Naive B cell (primary cell): ENCODE results near the gene GSG1L. TPM values are rescaled to one million over a fixed set of nuclear protein-coding genes. Genes with fewer than 3 reads are reported as not detected.

ENCODE experiments used
- ATAC-seq, 2 donors: fragments of 150-1000 bp; cut with Tn5 transposase; 2 replicates each; pipeline ENCODE4 v1.10.0; 2021; ENCODE audit warnings: low read depth in 2 of 2, mild to moderate bottlenecking in 2 of 2, moderate library complexity in 2 of 2
- DNase-seq: peaks from one replicate; pipeline ENCODE4 v3.0.0; 2022
- H3K27ac Mint-ChIP-seq, 6 donors: one replicate each; pipeline ENCODE4 v1.8.0; 2020 to 2022; ENCODE audit warnings: mild to moderate bottlenecking in 6 of 6, mixed read lengths in 6 of 6, moderate library complexity in 5 of 6, inconsistent platforms in 2 of 6
- H3K27me3 Mint-ChIP-seq, 3 donors: one replicate each; pipeline ENCODE4 v1.8.0; 2021 to 2022; ENCODE audit warnings: mixed read lengths in 3 of 3, mild to moderate bottlenecking in 1 of 3
- H3K36me3 Mint-ChIP-seq, 2 donors: one replicate each; pipeline ENCODE4 v1.8.0; 2020 to 2022; ENCODE audit warnings: mixed read lengths in 2 of 2, inconsistent platforms in 1 of 2, mild to moderate bottlenecking in 1 of 2
- H3K4me1 Mint-ChIP-seq, 3 donors: one replicate each; pipeline ENCODE4 v1.8.0; 2020 to 2022; ENCODE audit warnings: mixed read lengths in 3 of 3, inconsistent platforms in 1 of 3, mild to moderate bottlenecking in 1 of 3, moderate library complexity in 1 of 3
- H3K4me3 Mint-ChIP-seq, 8 donors: one replicate each; pipeline ENCODE4 v1.8.0; 2020 to 2022; ENCODE audit warnings: mild to moderate bottlenecking in 8 of 8, mixed read lengths in 8 of 8, moderate library complexity in 8 of 8, inconsistent platforms in 2 of 8
- H3K9me3 Mint-ChIP-seq, 7 donors: one replicate each; pipeline ENCODE4 v1.8.0; 2020 to 2022; ENCODE audit warnings: mixed read lengths in 7 of 7, mild to moderate bottlenecking in 5 of 7, inconsistent platforms in 2 of 7, moderate library complexity in 1 of 7
- polyA plus RNA-seq, 6 donors: library from polyadenylated mRNA; unstranded; fragments of 300-500 nt; fragmentation: Illumina TruSeq; gene quantifications; one replicate each; pipeline ENCODE4 v1.2.3, GENCODE V29; 2021; ENCODE audit warnings: low read depth in 6 of 6

Gene GSG1L
- polyA plus RNA-seq, 6 donors from 2014 or later = not detected

DNA sequence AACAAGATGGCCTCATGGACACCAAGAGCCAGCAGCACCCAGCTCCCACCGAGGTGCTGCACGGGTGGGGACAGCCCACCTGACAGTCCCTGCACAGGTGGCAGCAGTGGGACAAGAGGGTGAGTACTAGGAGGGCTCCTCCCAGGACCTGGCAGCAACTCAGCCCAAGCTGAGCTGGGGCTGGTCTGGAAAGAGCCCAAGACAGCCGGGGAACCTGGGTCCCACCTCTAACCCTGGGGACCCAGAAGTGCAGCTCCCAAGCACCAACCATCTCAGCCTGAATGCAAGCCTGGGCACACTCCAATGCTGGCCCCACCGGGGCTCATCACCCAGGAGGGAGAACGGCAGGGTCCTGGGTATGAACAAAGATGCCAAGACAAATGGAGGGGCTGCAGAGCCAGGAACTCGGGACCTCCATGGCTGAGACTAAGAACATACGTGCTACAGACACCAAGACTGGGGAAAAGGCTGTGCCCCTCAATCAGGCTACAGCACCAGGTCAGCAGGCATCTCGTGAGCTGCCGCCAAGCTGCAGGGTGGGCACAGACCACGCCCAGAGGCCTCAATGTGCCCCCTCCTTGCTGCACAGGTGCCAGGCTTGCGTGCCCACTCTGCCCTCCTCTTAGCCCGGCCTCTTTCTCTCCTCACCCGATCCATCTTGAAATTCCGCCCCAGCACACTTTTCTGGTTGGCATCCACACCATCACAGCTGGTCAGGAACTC is 37.5 kb upstream of the GSG1L start:
- ATAC-seq (no peak), DNase-seq (no peak)
- Mint-ChIP-seq H3K4me1 (peaks cover 0 to 11% (median 0%) of the 10 kb centered on the region in 3 donors), H3K36me3 (peaks cover 19 to 45% of the 10 kb centered on the region in 2 donors), H3K27ac (peak overlapping the region in 1 of 6 donors; percentile 18), H3K27me3 (no peaks in the 10 kb centered on the region), H3K4me3 (peak overlapping the region in 1 of 8 donors; percentile 47), H3K9me3 (no peaks in the 10 kb centered on the region)

DNA sequence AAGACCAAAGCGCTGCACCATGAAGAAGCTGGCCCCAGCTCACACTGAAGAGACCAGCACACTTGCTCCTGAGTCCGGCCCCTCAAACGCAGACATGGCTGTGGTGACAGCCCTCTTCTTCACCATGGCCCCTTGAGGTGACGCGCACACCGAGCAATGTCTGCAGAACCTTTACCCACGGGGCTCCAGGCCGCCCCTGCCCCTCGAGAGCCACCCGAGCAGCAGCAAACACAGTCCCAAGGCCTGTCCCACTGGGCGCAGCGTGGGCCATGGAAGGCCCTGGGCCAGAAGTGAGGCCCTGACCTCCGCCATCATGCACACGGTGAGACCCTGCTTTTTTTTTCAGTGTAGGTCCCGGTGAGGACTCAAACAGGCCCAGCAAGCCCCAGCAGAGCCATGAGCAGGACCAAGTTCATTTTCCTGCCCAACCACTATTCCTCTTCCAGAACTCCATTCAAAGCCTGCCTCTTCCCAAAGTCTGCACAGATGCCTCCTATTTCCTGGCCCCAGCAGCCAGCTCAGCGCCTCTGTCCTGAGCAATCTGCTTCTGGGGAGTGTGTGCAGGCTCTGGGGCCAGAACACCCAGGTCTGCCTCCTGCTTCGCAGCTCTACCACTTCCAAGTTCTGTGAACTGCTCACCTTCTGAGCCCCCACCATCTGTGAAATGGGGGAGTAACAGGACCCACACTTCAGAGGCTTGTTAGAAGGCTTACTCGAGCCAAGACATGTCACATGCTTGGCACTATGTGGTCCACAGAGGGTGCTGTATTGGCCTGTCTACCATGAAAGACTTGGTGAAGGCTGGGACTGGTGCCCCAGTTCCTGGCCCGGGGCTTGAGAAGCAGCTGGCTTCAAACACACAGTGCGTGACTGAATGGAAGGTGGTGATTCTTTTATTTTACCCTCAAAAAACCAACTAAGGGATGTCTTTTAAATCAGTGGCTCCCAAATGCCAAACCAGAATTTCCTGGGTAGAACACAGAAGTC is 35.7 kb upstream of the GSG1L start:
- Mint-ChIP-seq H3K27me3 (no peaks in the 10 kb centered on the region), H3K36me3 (peaks cover 10 to 45% of the 10 kb centered on the region in 2 donors), H3K4me3 (no peak overlapping the region), H3K27ac (peak overlapping the region in 4 of 6 donors; percentile 7 to 82 (median 64)), H3K4me1 (peaks cover 0 to 11% (median 0%) of the 10 kb centered on the region in 3 donors), H3K9me3 (no peaks in the 10 kb centered on the region)
- ATAC-seq (no peak), DNase-seq (no peak)

DNA sequence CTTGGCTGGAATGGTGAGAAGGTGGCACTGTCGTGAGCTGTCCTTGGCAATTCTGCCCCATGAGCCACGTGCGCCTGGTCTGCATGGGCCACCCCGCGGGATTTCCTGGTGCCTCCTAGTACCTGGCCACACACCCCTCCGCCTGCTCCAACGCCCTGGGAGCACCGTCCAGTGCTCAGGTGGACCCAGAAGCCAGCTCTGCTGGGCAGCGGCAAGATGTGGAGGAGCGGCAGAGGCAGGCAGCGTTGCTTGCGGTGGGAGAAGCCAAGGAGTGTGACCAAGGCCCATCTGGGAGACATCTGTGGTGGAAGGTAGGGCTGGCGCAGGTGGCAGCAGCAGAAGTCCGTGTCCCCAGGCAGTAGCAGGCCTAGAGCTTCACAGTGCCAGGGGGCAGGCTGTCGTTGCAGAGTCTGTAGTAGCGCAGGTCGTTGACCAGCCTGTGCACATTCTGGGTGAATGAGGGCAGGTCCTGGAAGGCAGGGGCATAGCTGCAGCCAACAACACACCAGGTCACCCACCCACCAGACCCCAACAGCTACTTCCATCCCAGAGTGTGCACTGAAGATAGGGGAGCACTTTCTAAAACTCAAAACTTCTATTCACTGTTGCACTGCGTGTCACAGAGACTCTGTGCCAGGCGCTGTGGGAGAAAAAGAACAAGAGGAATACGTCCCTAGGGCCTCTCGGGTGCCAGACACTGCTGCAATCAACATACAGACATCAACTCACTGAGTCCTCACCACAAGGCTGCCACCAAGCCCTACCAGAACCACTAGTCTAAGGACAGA is 34.9 kb upstream of the GSG1L start:
- Mint-ChIP-seq H3K27ac (peak overlapping the region in 2 of 6 donors; percentile 47 to 66), H3K4me3 (no peak overlapping the region), H3K36me3 (peaks cover 10 to 44% of the 10 kb centered on the region in 2 donors), H3K9me3 (no peaks in the 10 kb centered on the region), H3K4me1 (peaks cover 0 to 11% (median 0%) of the 10 kb centered on the region in 3 donors), H3K27me3 (no peaks in the 10 kb centered on the region)
- DNase-seq = no peak
- no peak for ATAC-seq

DNA sequence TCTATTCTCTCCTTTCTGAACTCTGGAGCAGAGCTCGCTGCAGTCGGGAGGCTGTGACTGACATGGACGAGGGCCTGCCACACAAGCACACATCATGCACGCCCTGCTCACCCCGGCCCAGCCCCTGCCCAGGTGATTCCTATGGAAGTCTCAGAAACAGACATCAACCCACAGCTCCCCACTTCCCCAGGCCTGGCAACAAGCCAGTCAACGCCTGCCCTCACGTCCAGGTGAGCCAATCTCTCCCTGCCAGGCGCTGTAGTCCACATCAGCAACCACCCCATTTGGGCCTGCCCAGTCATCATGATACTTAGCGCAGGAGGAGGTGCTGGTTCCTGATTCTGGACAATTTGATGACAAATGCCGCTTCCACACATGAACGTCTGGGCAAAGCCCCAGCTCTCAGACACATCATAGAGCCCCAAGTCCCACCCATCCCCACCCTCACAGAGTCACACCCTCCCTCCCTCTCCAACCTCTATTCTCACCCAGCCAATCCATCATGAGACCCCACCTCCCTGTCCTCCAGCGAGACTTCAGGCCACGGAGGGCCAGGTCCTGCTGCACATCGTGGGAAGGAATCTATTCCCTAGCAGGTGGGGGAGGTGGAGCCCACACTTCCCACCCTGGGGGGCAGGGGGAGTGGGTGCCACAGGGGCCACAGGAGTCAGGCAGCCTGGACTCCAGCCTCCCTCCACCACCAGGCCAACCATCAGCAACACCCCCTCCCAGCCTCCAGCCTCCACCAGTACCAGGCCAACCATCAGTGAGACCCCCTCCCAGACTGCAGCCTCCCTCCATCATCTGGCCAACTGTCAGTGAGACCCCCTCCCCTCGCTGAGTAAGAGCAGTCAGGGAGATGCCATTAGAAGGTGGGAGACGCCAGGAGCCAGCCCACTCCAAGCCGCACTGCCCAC is 33.7 kb upstream of the GSG1L start:
- peaks cover 0 to 11% (median 0%) of the 10 kb centered on the region in 3 donors for H3K4me1 Mint-ChIP-seq
- DNase-seq (no peak), ATAC-seq (no peak)
- H3K27ac Mint-ChIP-seq = peak overlapping the region in 4 of 6 donors; percentile 51 to 93 (median 66)
- no peaks in the 10 kb centered on the region for H3K27me3 Mint-ChIP-seq
- no peaks in the 10 kb centered on the region for H3K9me3 Mint-ChIP-seq
- peaks cover 5 to 38% of the 10 kb centered on the region in 2 donors for H3K36me3 Mint-ChIP-seq
- H3K4me3 Mint-ChIP-seq = peak overlapping the region in 2 of 8 donors; percentile 12 to 26

DNA sequence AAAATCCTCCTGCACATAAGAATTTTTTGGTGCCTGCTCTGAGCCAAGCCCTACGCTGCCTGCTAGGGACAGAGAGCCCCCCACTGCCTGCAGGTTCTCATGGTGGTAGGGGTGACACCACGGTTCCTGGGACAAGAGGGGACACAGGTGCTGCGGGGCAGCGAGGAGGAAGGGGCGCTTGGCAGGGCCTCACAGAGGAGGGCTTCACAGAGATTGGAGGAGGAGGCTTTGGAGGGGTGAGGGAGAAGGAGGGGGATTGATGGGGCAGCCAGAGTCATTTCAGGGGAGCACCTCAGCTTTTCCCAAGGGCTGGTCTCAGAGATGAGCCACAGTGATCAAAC is 29.8 kb upstream of the GSG1L start:
- peaks cover 10 to 24% (median 11%) of the 10 kb centered on the region in 3 donors for H3K4me1 Mint-ChIP-seq
- H3K27me3 Mint-ChIP-seq = no peaks in the 10 kb centered on the region
- H3K27ac Mint-ChIP-seq = peak overlapping the region in 2 of 6 donors; percentile 7 to 43
- H3K36me3 Mint-ChIP-seq = peaks cover 0 to 21% of the 10 kb centered on the region in 2 donors
- DNase-seq (no peak), ATAC-seq (no peak)
- no peak overlapping the region for H3K4me3 Mint-ChIP-seq
- H3K9me3 Mint-ChIP-seq = no peaks in the 10 kb centered on the region

DNA sequence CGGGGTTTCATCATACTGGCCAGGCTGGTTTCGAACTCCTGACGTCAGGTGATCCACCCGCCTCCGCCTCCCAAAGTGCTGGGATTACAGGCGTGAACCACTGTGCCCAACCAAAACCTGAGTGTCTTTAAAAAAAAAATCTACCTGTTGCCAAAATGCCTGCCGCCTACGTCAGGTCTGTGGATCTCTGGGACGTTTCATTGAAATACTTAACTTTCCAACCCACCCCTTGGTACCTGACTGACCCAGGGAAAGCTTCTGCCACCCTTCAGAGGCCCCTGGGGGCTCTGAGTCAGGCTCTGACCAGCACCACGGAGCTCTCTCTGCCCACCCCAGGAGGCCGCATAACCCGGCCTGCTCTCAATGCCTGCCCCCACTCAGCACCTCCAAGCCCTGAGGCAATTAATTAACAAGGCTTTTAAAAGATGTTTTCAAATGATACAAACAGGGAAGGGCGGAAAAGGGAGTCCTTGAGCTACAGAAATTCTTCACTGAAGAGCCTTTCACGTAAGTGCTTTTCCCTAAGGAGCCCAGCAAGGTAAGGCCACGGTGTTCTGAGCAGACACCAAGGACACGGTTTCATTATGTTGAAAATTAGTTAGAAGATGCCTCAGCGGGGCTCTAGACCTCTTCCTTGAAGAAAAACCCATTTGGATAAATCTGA is 29.3 kb upstream of the GSG1L start:
- Mint-ChIP-seq H3K9me3 (no peaks in the 10 kb centered on the region), H3K36me3 (peaks cover 0 to 16% of the 10 kb centered on the region in 2 donors), H3K4me3 (no peak overlapping the region), H3K27me3 (no peaks in the 10 kb centered on the region), H3K4me1 (peaks cover 10 to 24% (median 11%) of the 10 kb centered on the region in 3 donors), H3K27ac (peak overlapping the region in 1 of 6 donors; percentile 7)
- DNase-seq (no peak), ATAC-seq (no peak)

DNA sequence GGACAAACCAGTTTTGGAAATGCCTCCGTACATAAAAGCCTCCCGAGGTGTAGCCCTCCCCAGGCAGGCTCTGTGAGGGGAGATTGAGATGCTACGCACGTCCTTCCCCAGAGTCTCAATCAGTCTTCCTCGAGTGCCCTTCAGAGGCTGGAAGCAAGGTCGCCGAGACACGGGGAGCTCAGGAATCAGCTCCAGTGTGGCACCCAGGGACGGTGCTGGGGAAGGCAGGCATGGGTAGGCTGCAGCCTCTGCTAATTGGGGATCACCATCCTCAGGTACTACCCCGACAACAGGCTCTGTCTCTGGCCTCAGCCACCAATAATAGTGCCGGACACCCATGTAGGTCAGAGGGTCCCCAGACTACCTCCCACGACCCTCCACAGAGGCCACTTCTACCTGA is 28.1 kb upstream of the GSG1L start:
- no peak for ATAC-seq
- no peak overlapping the region for H3K4me3 Mint-ChIP-seq
- H3K27ac Mint-ChIP-seq = no peak overlapping the region
- H3K36me3 Mint-ChIP-seq = peaks cover 0 to 4% of the 10 kb centered on the region in 2 donors
- H3K4me1 Mint-ChIP-seq = peaks cover 10 to 15% (median 11%) of the 10 kb centered on the region in 3 donors
- no peaks in the 10 kb centered on the region for H3K27me3 Mint-ChIP-seq
- no peak for DNase-seq
- no peaks in the 10 kb centered on the region for H3K9me3 Mint-ChIP-seq

DNA sequence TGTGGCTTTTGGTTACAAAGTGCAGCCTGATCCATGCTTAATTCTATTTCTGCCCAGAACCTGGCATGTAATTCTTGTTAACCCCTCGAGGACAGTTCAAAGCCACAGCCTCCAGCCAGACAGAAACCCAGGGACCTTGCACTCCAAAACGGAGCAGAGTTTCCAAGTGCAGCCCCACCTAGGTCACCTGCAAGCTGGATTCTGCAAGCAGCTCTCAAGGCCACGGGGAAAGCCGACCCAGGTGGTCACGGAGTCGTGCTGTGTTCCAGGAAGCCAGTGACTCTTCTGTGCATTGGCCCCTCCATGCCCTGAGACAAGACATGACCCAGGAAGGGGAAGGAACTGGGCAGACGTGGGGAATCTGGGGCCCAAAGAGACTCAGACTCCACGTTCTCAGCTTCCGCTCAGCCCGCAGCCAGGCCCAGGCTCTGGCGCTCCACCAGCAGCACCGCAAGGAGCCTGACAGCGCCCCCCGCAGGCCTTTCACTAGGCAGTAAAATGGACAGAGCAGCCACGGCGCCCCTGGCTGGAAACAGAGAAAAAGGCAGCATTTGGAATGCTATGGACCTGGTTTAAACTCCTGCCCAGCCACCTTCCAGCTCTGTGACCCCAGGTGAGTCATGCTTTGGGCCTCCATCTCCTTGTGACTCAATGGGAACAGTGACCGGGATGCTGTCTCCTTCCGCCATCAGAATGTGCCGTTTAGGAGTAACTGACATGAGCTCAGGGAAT is 27.3 kb upstream of the GSG1L start:
- Mint-ChIP-seq H3K36me3 (no peaks in the 10 kb centered on the region), H3K4me1 (peaks cover 10 to 13% (median 11%) of the 10 kb centered on the region in 3 donors), H3K4me3 (no peak overlapping the region), H3K27me3 (no peaks in the 10 kb centered on the region), H3K27ac (no peak overlapping the region), H3K9me3 (no peaks in the 10 kb centered on the region)
- DNase-seq (no peak), ATAC-seq (no peak)

DNA sequence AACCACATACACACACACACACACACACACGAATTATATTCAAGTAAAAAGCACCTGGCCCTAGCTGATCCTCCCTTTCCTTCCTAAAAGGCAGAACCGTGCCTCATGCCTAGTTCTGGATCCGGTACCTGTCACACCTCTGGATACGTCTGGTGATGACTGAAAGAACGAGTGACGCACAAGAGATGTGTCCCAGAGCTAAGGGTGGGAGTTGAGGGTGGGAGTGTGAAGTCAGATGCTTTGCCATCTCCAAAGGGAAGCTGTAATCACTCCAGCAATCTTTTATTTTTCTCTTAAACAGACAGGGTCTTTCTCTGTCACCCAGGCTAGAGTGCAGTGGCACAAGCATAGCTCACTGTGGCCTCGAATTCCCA is 26.5 kb upstream of the GSG1L start:
- peaks cover 10 to 13% (median 11%) of the 10 kb centered on the region in 3 donors for H3K4me1 Mint-ChIP-seq
- H3K4me3 Mint-ChIP-seq = no peak overlapping the region
- no peaks in the 10 kb centered on the region for H3K36me3 Mint-ChIP-seq
- H3K27ac Mint-ChIP-seq = peak overlapping the region in 2 of 6 donors; percentile 41 to 63
- DNase-seq (no peak), ATAC-seq (no peak)
- no peaks in the 10 kb centered on the region for H3K9me3 Mint-ChIP-seq
- H3K27me3 Mint-ChIP-seq = no peaks in the 10 kb centered on the region

DNA sequence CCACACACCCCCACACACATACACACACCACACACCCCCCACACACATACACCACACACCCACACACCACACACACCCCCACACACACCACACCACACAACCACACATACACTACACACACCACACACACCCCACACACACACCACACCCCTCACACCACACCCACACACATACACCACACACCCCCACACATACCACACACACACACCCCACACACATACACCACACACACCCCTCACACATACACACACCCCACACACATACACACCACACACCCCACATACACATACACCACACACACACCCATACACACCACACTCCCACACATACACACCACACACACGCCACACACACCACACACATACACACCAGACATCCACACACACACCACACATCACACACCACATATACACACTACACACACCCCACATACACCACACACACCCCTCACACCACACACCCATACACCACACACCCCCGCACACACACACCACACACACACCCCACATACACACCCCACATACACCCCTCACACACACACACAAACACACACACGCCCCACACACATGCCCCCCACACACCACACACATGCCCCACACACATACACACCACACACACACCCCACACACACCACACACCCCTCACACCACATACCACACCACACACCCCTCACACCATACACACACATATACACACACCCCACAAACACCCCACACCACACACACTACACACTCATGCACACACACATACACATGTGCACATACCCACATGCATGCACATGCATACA is 25.9 kb upstream of the GSG1L start:
- Mint-ChIP-seq H3K4me1 (peaks cover 10 to 13% (median 11%) of the 10 kb centered on the region in 3 donors), H3K36me3 (no peaks in the 10 kb centered on the region), H3K9me3 (no peaks in the 10 kb centered on the region), H3K27ac (peak overlapping the region in 2 of 6 donors; percentile 63 to 76), H3K4me3 (no peak overlapping the region), H3K27me3 (no peaks in the 10 kb centered on the region)
- DNase-seq = no peak
- no peak for ATAC-seq
